Uterus (tissue), 4 donors: Measurements from ENCODE around the gene LANCL1. TPM values are rescaled to one million over a fixed set of nuclear protein-coding genes. Genes with fewer than 3 reads are reported as not detected.
A peak's percentile ranks its signal among the peaks of the same experiment; 100 is the strongest.

Source experiments
- DNase-seq, 2 donors: peaks; one replicate each; pipeline ENCODE4 v3.0.0-alpha.2; 2019 to 2020
- H3K27ac ChIP-seq, 2 donors: fragments of 200-600 bp; sonication (generic); 1 replicate in 1 of 2; 2 replicates in 1 of 2; pipeline ENCODE4 v1.5.1; 2016 to 2018
- H3K27me3 ChIP-seq, 2 donors: fragments of 200-600 bp; sonication (generic); one replicate each; pipeline ENCODE4 v1.5.1; 2018 to 2019; ENCODE audit warnings: control low read depth in 1 of 2
- H3K36me3 ChIP-seq, 2 donors: fragments of 200-600 bp; sonication (generic); one replicate each; pipeline ENCODE4 v1.5.1; 2019; ENCODE audit warnings: control low read depth in 1 of 2
- H3K4me1 ChIP-seq, 2 donors: fragments of 200-600 bp; sonication (generic); one replicate each; pipeline ENCODE4 v1.5.1; 2018 to 2019; ENCODE audit warnings: control low read depth in 1 of 2
- H3K4me3 ChIP-seq, 2 donors: fragments of 200-600 bp; sonication (generic); 1 replicate in 1 of 2; 2 replicates in 1 of 2; pipeline ENCODE4 v1.5.1; 2018 to 2019; ENCODE audit warnings: mild to moderate bottlenecking in 1 of 2
- H3K9me3 ChIP-seq, 2 donors: fragments of 200-600 bp; sonication (generic); one replicate each; pipeline ENCODE4 v1.5.1; 2019; ENCODE audit warnings: control low read depth in 1 of 2
- POLR2A ChIP-seq, 2 donors: fragments of 450-650 bp; IDR thresholded peaks; one replicate each; pipeline ENCODE4 v1.6.1; 2016; ENCODE audit warnings: antibody characterized with exemption in 2 of 2, mild to moderate bottlenecking in 1 of 2, moderate library complexity in 1 of 2
- intact Hi-C: fragments of 100-400 bp; cut with DNase I; formaldehyde crosslinking; loops from one replicate; pipeline ENCODE4 v1.15.1; 2023; ENCODE audit warnings: low total_unique reads
- total RNA-seq, 4 donors: library from RNA; depleted of rRNA in 3 of 4; stranded (reverse); fragments of >200 nt in 3 of 4; gene quantifications; one replicate each; pipeline versions ENCODE4 v1.1.0 to v1.2.4, GENCODE V29; 2014 to 2023
- TF ChIP-seq, protein P1 (sequence below), 4 experiments: fragments of 200-600 bp in 2 of 4; fragments of 450-650 bp in 2 of 4; sonication (generic) in 2 of 4; IDR thresholded peaks; one replicate each; pipeline ENCODE4 v1.5.1; 2016 to 2019; ENCODE audit warnings: antibody characterized with exemption in 4 of 4, mild to moderate bottlenecking in 2 of 4, moderate library complexity in 1 of 4
- donor health status: DM: yes; HTN: yes; CAD: no.

Gene LANCL1
- total RNA-seq, 4 donors from 2014 or later: 41.6 to 78.8 (median 42.0) TPM

DNA sequence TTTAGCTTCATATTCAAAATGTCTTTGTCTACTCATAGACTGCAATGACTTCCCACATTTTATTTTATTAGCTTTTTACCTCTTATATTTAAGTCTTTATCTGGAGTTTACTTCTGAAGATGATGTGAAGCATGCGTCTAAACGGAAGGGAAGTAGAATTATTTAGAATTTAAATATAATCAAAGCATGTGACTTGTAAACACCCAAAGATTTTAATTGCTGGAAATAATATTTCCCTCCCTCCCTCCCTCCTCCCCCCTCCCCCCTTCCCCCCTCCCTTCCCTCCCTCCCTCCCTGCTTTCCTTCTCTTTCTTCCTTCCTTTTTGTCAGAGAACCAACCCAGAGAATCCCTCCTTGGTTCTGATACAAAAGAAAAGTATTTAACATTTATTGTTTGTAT lies 2.1 kb upstream of the LANCL1 start:
- Histone ChIP-seq H3K27ac (no peak overlapping the region), H3K4me1 (no peaks in the 10 kb centered on the region), H3K36me3 (no peaks in the 10 kb centered on the region), H3K27me3 (no peaks in the 10 kb centered on the region), H3K4me3 (no peak overlapping the region), H3K9me3 (no peaks in the 10 kb centered on the region)
- no peak for TF ChIP-seq POLR2A (IDR thresholded peaks at IDR 0.05)
- TF ChIP-seq, protein P1, sequence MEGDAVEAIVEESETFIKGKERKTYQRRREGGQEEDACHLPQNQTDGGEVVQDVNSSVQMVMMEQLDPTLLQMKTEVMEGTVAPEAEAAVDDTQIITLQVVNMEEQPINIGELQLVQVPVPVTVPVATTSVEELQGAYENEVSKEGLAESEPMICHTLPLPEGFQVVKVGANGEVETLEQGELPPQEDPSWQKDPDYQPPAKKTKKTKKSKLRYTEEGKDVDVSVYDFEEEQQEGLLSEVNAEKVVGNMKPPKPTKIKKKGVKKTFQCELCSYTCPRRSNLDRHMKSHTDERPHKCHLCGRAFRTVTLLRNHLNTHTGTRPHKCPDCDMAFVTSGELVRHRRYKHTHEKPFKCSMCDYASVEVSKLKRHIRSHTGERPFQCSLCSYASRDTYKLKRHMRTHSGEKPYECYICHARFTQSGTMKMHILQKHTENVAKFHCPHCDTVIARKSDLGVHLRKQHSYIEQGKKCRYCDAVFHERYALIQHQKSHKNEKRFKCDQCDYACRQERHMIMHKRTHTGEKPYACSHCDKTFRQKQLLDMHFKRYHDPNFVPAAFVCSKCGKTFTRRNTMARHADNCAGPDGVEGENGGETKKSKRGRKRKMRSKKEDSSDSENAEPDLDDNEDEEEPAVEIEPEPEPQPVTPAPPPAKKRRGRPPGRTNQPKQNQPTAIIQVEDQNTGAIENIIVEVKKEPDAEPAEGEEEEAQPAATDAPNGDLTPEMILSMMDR (IDR thresholded peaks at IDR 0.05): no peak
- intact Hi-C loops: no loop called here
- DNase-seq: no peak

DNA sequence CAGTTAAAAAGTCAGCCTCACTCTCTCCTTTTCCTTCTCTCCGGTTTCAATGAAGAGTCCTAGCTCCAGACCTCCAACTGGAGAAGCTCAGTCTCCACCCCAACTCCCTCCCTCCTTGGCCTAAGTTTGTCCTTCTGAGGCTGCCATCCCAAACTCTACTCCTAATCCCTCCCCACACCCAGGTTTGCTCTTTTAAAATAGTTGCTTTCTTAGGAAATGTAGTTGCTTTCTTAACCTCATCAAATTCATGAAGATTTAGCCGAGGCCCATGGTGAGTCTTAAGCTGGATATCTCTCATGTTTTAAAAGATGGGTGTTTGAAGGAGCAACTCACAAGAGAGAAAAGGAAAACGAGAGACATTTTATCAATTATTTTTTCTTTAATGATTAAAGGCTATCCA lies 937 bp upstream of the LANCL1 start:
- Histone ChIP-seq H3K27me3 (no peaks in the 10 kb centered on the region), H3K9me3 (no peaks in the 10 kb centered on the region), H3K4me3 (peak overlapping the region in 1 of 2 donors; percentile 81), H3K36me3 (no peaks in the 10 kb centered on the region), H3K27ac (peak overlapping the region; percentile 78 to 88), H3K4me1 (no peaks in the 10 kb centered on the region)
- DNase-seq: peak; percentile 30 to 43
- TF ChIP-seq POLR2A (IDR thresholded peaks at IDR 0.05): no peak
- TF ChIP-seq, protein P1 (IDR thresholded peaks at IDR 0.05): no peak
- intact Hi-C loops: no loop called here

DNA sequence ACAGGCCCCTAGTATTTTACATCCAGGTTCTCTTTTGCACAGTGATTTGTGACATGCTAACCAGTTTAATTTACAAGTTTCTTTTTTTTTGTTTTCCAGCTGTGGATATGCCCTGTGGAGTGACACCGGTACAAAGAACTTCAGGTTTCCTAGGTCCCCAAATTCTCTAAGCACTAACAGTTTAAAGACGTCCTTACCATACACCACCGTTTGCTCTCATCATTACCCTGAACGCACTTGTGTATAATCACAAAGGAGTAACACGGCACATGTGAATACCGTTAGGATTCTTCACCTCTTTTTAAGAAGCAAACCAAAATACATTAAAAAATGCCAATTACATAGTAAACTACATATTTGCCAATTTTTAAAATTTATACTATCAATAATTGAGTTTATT lies 853 bp downstream of the LANCL1 start:
- DNase-seq: no peak
- Histone ChIP-seq H3K27me3 (no peaks in the 10 kb centered on the region), H3K9me3 (no peaks in the 10 kb centered on the region), H3K27ac (peak overlapping the region; percentile 78 to 88), H3K36me3 (no peaks in the 10 kb centered on the region), H3K4me3 (peak overlapping the region; percentile 81 to 88), H3K4me1 (no peaks in the 10 kb centered on the region)
- intact Hi-C loops: no loop called here
- TF ChIP-seq, protein P1 (IDR thresholded peaks at IDR 0.05): no peak
- no peak for TF ChIP-seq POLR2A (IDR thresholded peaks at IDR 0.05)

DNA sequence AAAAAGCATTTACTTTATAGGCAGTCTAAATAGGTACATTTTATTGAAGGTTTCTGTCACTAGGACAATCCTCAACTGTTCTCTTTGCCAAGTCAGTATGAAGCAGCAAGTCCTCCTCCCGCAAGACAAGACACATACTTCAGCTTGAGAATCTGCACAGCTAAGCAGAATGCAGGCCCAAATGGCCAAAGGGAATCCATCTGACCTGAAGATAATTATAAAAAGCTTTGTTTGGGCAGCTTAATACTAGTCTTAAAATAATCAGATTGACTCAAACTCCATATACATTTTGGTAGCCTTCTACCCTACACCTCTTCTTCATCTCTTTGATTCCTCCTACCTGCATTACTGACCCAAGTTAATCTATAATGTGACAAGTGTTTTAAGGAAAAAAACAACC lies 1.8 kb downstream of the LANCL1 start:
- H3K27me3 ChIP-seq: no peaks in the 10 kb centered on the region
- H3K9me3 ChIP-seq: no peaks in the 10 kb centered on the region
- DNase-seq: no peak
- no peaks in the 10 kb centered on the region for H3K4me1 ChIP-seq
- no peaks in the 10 kb centered on the region for H3K36me3 ChIP-seq
- no peak for TF ChIP-seq POLR2A (IDR thresholded peaks at IDR 0.05)
- TF ChIP-seq, protein P1 (IDR thresholded peaks at IDR 0.05): no peak
- intact Hi-C loops: no loop called here
- H3K27ac ChIP-seq: no peak overlapping the region
- H3K4me3 ChIP-seq: no peak overlapping the region

DNA sequence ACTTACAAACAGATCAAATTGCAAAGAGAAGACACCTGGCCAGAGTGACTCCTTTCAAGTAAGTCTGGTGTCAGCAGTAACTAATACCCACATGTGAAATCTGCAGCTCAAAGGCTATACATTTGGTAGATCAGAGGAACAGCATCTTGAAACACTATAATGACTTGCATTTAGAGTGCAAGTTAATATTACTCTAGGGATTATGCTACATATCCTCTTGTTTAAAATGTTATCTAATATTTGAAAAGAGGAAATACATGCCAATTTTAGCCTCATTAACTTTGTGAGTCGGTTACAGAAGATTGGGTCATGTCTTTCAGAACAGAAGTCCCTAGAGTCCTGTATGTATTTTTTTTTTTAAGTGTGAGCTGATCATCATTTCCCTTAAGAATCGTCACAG lies 15.2 kb downstream of the LANCL1 start:
- no peaks in the 10 kb centered on the region for H3K4me1 ChIP-seq
- intact Hi-C loops: no loop called here
- DNase-seq: no peak
- no peaks in the 10 kb centered on the region for H3K36me3 ChIP-seq
- no peak overlapping the region for H3K27ac ChIP-seq
- no peaks in the 10 kb centered on the region for H3K9me3 ChIP-seq
- no peaks in the 10 kb centered on the region for H3K27me3 ChIP-seq
- H3K4me3 ChIP-seq: no peak overlapping the region
- TF ChIP-seq POLR2A (IDR thresholded peaks at IDR 0.05): no peak
- TF ChIP-seq, protein P1 (IDR thresholded peaks at IDR 0.05): no peak
